Esophagus mucosa (tissue), 1 donor: Measurements from ENCODE around the gene F10. TPM values are rescaled to one million over a fixed set of nuclear protein-coding genes. Genes with fewer than 3 reads are reported as not detected.

Source experiments
- ATAC-seq: fragments of 200-7000 bp; cut with Tn5 transposase; one replicate; pipeline ENCODE4 v1.9.1; 2020
- total RNA-seq: library from RNA; stranded (reverse); gene quantifications from one replicate; pipeline ENCODE4 v1.2.4, GENCODE V29; 2023
- donor health status: DM: yes; HTN: yes; CAD: no.

The F10 gene
- total RNA-seq, 1 donor from 2014 or later, result 0.56 TPM

- no peak for ATAC-seq
Measured at GRCh38 chr13:113117911-113118260, 4.7 kb upstream of the F10 start.

GRCh38 chr13:113118261-113119021 lies 4.2 kb upstream of the F10 start:
- no peak for ATAC-seq

- ATAC-seq, result no peak
Measured at GRCh38 chr13:113119166-113119821, 3.3 kb upstream of the F10 start.

- no peak for ATAC-seq
Measured at GRCh38 chr13:113119822-113120189, 2.8 kb upstream of the F10 start.

GRCh38 chr13:113120300-113121182 lies 2.1 kb upstream of the F10 start:
- no peak for ATAC-seq

GRCh38 chr13:113121183-113121927 lies 1.2 kb upstream of the F10 start:
- ATAC-seq, result no peak

GRCh38 chr13:113121928-113122471 lies 599 bp upstream of the F10 start:
- ATAC-seq, result no peak

GRCh38 chr13:113123226-113124201 lies 915 bp downstream of the F10 start:
- no peak for ATAC-seq

GRCh38 chr13:113124211-113124970 lies 1.8 kb downstream of the F10 start:
- ATAC-seq, result no peak

GRCh38 chr13:113125506-113126264 lies 3.1 kb downstream of the F10 start:
- ATAC-seq, result no peak

- no peak for ATAC-seq
Measured at GRCh38 chr13:113126265-113127150, 3.9 kb downstream of the F10 start.

- ATAC-seq, result no peak
Measured at GRCh38 chr13:113129480-113129879, 6.9 kb downstream of the F10 start.

GRCh38 chr13:113129921-113130750 lies 7.5 kb downstream of the F10 start:
- no peak for ATAC-seq

GRCh38 chr13:113135281-113135760 lies 12.7 kb downstream of the F10 start:
- no peak for ATAC-seq

- no peak for ATAC-seq
Measured at GRCh38 chr13:113137691-113138298, 15.2 kb downstream of the F10 start.

- no peak for ATAC-seq
Measured at GRCh38 chr13:113138792-113139551, 16.4 kb downstream of the F10 start.
